ENCODE measurements around the gene HS6ST2.

HS6ST2 gene

GRCh38 chrX:132676561-132677186 is 281.8 kb downstream of the HS6ST2 start:
- Histone ChIP-seq H3K4me2 (ENCODE audit: insufficient read depth, low read length) (no peak overlapping the region), H3K27ac (ENCODE audit: low read length) (no peak overlapping the region), H2AFZ (ENCODE audit: low read depth, low read length) (no peak overlapping the region), H3K4me1 (ENCODE audit: insufficient read depth, low read length) (peaks cover 8% of the 10 kb centered on the region; the same call in 1 of the 2 replicates), H3K79me2 (ENCODE audit: insufficient read depth, low read length) (no peaks in the 10 kb centered on the region), H3K9ac (ENCODE audit: low read depth, low read length) (no peak overlapping the region), H3K4me3 (ENCODE audit: low read depth in 1 of 2, low read length in 2 of 2) (no peak overlapping the region), H3K27me3 (ENCODE audit: insufficient read depth, low read length, poor library complexity) (no peaks in the 10 kb centered on the region), H3K36me3 (ENCODE audit: insufficient read depth, low read length) (no peaks in the 10 kb centered on the region), H3K9me3 (ENCODE audit: insufficient read depth, low read length, severe bottlenecking) (no peaks in the 10 kb centered on the region), H4K20me1 (ENCODE audit: insufficient read depth, low read length) (no peaks in the 10 kb centered on the region)
- DNase-seq = peak; percentile 8
- TF ChIP-seq EZH2 (IDR thresholded peaks at IDR 0.05; ENCODE audit: borderline replicate concordance, low read depth, low read length, severe bottlenecking) (no peak), CTCF (IDR thresholded peaks at IDR 0.05; ENCODE audit: borderline replicate concordance, extremely low read depth, low read length, poor library complexity, severe bottlenecking) (peak; percentile 56)
- ATAC-seq (ENCODE audit: insufficient read depth, low read depth) = peak; percentile 50; the same call in 1 of the 3 replicates

- ATAC-seq (ENCODE audit: insufficient read depth, low read depth) = no peak
- Histone ChIP-seq H3K4me2 (ENCODE audit: insufficient read depth, low read length) (no peak overlapping the region), H3K9me3 (ENCODE audit: insufficient read depth, low read length, severe bottlenecking) (no peaks in the 10 kb centered on the region), H3K9ac (ENCODE audit: low read depth, low read length) (no peak overlapping the region), H3K27ac (ENCODE audit: low read length) (no peak overlapping the region), H4K20me1 (ENCODE audit: insufficient read depth, low read length) (no peaks in the 10 kb centered on the region), H3K4me3 (ENCODE audit: low read depth in 1 of 2, low read length in 2 of 2) (no peak overlapping the region), H3K4me1 (ENCODE audit: insufficient read depth, low read length) (peaks cover 8% of the 10 kb centered on the region; the same call in 1 of the 2 replicates), H3K36me3 (ENCODE audit: insufficient read depth, low read length) (no peaks in the 10 kb centered on the region), H3K27me3 (ENCODE audit: insufficient read depth, low read length, poor library complexity) (no peaks in the 10 kb centered on the region), H3K79me2 (ENCODE audit: insufficient read depth, low read length) (no peaks in the 10 kb centered on the region), H2AFZ (ENCODE audit: low read depth, low read length) (no peak overlapping the region)
- TF ChIP-seq EZH2 (IDR thresholded peaks at IDR 0.05; ENCODE audit: borderline replicate concordance, low read depth, low read length, severe bottlenecking) = no peak
- TF ChIP-seq CTCF (IDR thresholded peaks at IDR 0.05; ENCODE audit: borderline replicate concordance, extremely low read depth, low read length, poor library complexity, severe bottlenecking) = no peak
- DNase-seq = no peak
Measured at GRCh38 chrX:132676102-132676501, 282.3 kb downstream of the HS6ST2 start.

GRCh38 chrX:132673331-132673730 is 285.1 kb downstream of the HS6ST2 start:
- TF ChIP-seq EZH2 (IDR thresholded peaks at IDR 0.05; ENCODE audit: borderline replicate concordance, low read depth, low read length, severe bottlenecking) (no peak), CTCF (IDR thresholded peaks at IDR 0.05; ENCODE audit: borderline replicate concordance, extremely low read depth, low read length, poor library complexity, severe bottlenecking) (no peak)
- no peak overlapping the region for H3K9ac ChIP-seq (ENCODE audit: low read depth, low read length)
- H2AFZ ChIP-seq (ENCODE audit: low read depth, low read length) = no peak overlapping the region
- H4K20me1 ChIP-seq (ENCODE audit: insufficient read depth, low read length) = no peaks in the 10 kb centered on the region
- H3K27ac ChIP-seq (ENCODE audit: low read length) = no peak overlapping the region
- H3K4me3 ChIP-seq (ENCODE audit: low read depth in 1 of 2, low read length in 2 of 2) = no peak overlapping the region
- DNase-seq (no peak), ATAC-seq (ENCODE audit: insufficient read depth, low read depth) (no peak)
- H3K9me3 ChIP-seq (ENCODE audit: insufficient read depth, low read length, severe bottlenecking) = no peaks in the 10 kb centered on the region
- H3K27me3 ChIP-seq (ENCODE audit: insufficient read depth, low read length, poor library complexity) = no peaks in the 10 kb centered on the region
- H3K4me2 ChIP-seq (ENCODE audit: insufficient read depth, low read length) = no peak overlapping the region
- H3K36me3 ChIP-seq (ENCODE audit: insufficient read depth, low read length) = no peaks in the 10 kb centered on the region
- no peaks in the 10 kb centered on the region for H3K79me2 ChIP-seq (ENCODE audit: insufficient read depth, low read length)
- H3K4me1 ChIP-seq (ENCODE audit: insufficient read depth, low read length) = peaks cover 8% of the 10 kb centered on the region; the same call in 1 of the 2 replicates
